ENCODE measurements around the gene ANO4. TPM values are rescaled to one million over a fixed set of nuclear protein-coding genes. Genes with fewer than 3 reads are reported as not detected.

ANO4 gene
- total RNA-seq, 2 donors from 2014 or later = 3.4 to 4.0 TPM

- peaks cover 23% of the 10 kb centered on the region for H3K4me1 Mint-ChIP-seq
- no peak for DNase-seq
- Histone ChIP-seq H3K27me3 (ENCODE audit: control insufficient read depth, insufficient read depth, low read length, poor library complexity, severe bottlenecking) (no peaks in the 10 kb centered on the region), H3K4me1 (ENCODE audit: control insufficient read depth, insufficient read depth, low read length) (no peaks in the 10 kb centered on the region), H3K4me3 (ENCODE audit: low read length) (no peak overlapping the region), H3K9me3 (ENCODE audit: control insufficient read depth, low read length) (no peaks in the 10 kb centered on the region), H3K9ac (ENCODE audit: extremely low read depth, low read length, poor library complexity, severe bottlenecking) (no peak overlapping the region), H3K36me3 (ENCODE audit: control insufficient read depth, insufficient read depth, low read length) (no peaks in the 10 kb centered on the region), H3K27ac (ENCODE audit: low read depth, low read length) (no peak overlapping the region)
- no peak overlapping the region for H3K27ac Mint-ChIP-seq
- WGBS, 2 experiments (ENCODE audit: insufficient coverage in 1 of 2, insufficient read length in 1 of 2) = 69 to 75% methylated on average over 2 to 3 of the region's 3 CpGs
- TF ChIP-seq, protein P1, sequence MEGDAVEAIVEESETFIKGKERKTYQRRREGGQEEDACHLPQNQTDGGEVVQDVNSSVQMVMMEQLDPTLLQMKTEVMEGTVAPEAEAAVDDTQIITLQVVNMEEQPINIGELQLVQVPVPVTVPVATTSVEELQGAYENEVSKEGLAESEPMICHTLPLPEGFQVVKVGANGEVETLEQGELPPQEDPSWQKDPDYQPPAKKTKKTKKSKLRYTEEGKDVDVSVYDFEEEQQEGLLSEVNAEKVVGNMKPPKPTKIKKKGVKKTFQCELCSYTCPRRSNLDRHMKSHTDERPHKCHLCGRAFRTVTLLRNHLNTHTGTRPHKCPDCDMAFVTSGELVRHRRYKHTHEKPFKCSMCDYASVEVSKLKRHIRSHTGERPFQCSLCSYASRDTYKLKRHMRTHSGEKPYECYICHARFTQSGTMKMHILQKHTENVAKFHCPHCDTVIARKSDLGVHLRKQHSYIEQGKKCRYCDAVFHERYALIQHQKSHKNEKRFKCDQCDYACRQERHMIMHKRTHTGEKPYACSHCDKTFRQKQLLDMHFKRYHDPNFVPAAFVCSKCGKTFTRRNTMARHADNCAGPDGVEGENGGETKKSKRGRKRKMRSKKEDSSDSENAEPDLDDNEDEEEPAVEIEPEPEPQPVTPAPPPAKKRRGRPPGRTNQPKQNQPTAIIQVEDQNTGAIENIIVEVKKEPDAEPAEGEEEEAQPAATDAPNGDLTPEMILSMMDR (conservative IDR thresholded peaks at IDR 0.05) = no peak
- H3K27me3 Mint-ChIP-seq (ENCODE audit: insufficient read depth) = no peaks in the 10 kb centered on the region
- no peak overlapping the region for H3K4me3 Mint-ChIP-seq
- no peaks in the 10 kb centered on the region for H3K9me3 Mint-ChIP-seq
- no peaks in the 10 kb centered on the region for H3K36me3 Mint-ChIP-seq (ENCODE audit: low read depth)
Observed at GRCh38 chr12:101082706-101083105, 288.1 kb downstream of the ANO4 start.

- H3K27ac Mint-ChIP-seq = no peak overlapping the region
- H3K27me3 Mint-ChIP-seq (ENCODE audit: insufficient read depth) = no peaks in the 10 kb centered on the region
- no peak overlapping the region for H3K9ac ChIP-seq (ENCODE audit: extremely low read depth, low read length, poor library complexity, severe bottlenecking)
- no peak overlapping the region for H3K4me3 Mint-ChIP-seq
- H3K27ac ChIP-seq (ENCODE audit: low read depth, low read length) = no peak overlapping the region
- no peaks in the 10 kb centered on the region for H3K36me3 ChIP-seq (ENCODE audit: control insufficient read depth, insufficient read depth, low read length)
- no peaks in the 10 kb centered on the region for H3K36me3 Mint-ChIP-seq (ENCODE audit: low read depth)
- no peaks in the 10 kb centered on the region for H3K9me3 ChIP-seq (ENCODE audit: control insufficient read depth, low read length)
- TF ChIP-seq, protein P1 (conservative IDR thresholded peaks at IDR 0.05) = no peak
- DNase-seq = peak; percentile 85
- H3K4me1 ChIP-seq (ENCODE audit: control insufficient read depth, insufficient read depth, low read length) = no peaks in the 10 kb centered on the region
- 73 to 75% methylated on average over 8 to 11 of the region's 11 CpGs for WGBS, 2 experiments (ENCODE audit: insufficient coverage in 1 of 2, insufficient read length in 1 of 2)
- H3K27me3 ChIP-seq (ENCODE audit: control insufficient read depth, insufficient read depth, low read length, poor library complexity, severe bottlenecking) = no peaks in the 10 kb centered on the region
- peaks cover 6% of the 10 kb centered on the region for H3K4me1 Mint-ChIP-seq
- peaks cover 4% of the 10 kb centered on the region for H3K9me3 Mint-ChIP-seq
- H3K4me3 ChIP-seq (ENCODE audit: low read length) = no peak overlapping the region
Observed at GRCh38 chr12:101086490-101087135, 292.0 kb downstream of the ANO4 start.

DNA sequence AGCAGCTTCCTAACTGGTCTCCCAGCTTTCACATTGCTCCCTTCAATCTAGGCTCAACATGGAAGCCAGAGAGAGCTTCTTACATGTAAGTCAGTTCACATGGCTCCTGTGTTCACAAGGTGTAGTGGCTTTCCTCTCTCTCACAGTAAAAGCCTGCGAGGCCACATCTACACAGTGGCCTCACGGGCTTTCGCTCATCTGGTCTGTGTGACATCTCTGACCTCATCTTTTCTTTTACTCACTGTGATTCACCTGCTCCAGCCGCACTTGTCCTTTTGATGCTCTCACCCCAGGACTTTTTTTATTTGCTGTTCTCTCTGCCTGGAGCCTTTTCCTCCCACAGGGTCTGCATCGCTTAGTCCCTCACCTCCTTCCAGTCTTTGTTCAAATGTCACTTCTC lies 293.3 kb downstream of the ANO4 start:
- peaks cover 4% of the 10 kb centered on the region for H3K9me3 Mint-ChIP-seq
- Histone ChIP-seq H3K36me3 (ENCODE audit: control insufficient read depth, insufficient read depth, low read length) (no peaks in the 10 kb centered on the region), H3K27ac (ENCODE audit: low read depth, low read length) (no peak overlapping the region), H3K9me3 (ENCODE audit: control insufficient read depth, low read length) (no peaks in the 10 kb centered on the region), H3K4me1 (ENCODE audit: control insufficient read depth, insufficient read depth, low read length) (no peaks in the 10 kb centered on the region), H3K9ac (ENCODE audit: extremely low read depth, low read length, poor library complexity, severe bottlenecking) (no peak overlapping the region), H3K4me3 (ENCODE audit: low read length) (no peak overlapping the region), H3K27me3 (ENCODE audit: control insufficient read depth, insufficient read depth, low read length, poor library complexity, severe bottlenecking) (no peaks in the 10 kb centered on the region)
- peaks cover 6% of the 10 kb centered on the region for H3K4me1 Mint-ChIP-seq
- no peak overlapping the region for H3K27ac Mint-ChIP-seq
- no peak for DNase-seq
- TF ChIP-seq, protein P1 (conservative IDR thresholded peaks at IDR 0.05) = no peak
- H3K36me3 Mint-ChIP-seq (ENCODE audit: low read depth) = no peaks in the 10 kb centered on the region
- no peaks in the 10 kb centered on the region for H3K27me3 Mint-ChIP-seq (ENCODE audit: insufficient read depth)
- 63 to 81% methylated on average over 5 of the region's 5 CpGs for WGBS, 2 experiments (ENCODE audit: insufficient coverage in 1 of 2, insufficient read length in 1 of 2)
- no peak overlapping the region for H3K4me3 Mint-ChIP-seq

All from endodermal cell (in vitro differentiated cells).